IMR-90 (cell line): Measurements from ENCODE around the gene KTN1.

ENCODE experiments used
- BHLHE40 ChIP-seq: fragments of 150-350 bp; IDR thresholded peaks from 2 replicates; pipeline ENCODE4 v1.6.1; 2016; ENCODE audit warnings: mild to moderate bottlenecking, low read depth, low read length
- MAZ ChIP-seq: IDR thresholded peaks from 2 replicates; pipeline ENCODE4 v1.6.1; 2012; ENCODE audit warnings: low read depth, mild to moderate bottlenecking, low read length, improper control_type of control experiment, moderate library complexity, borderline replicate concordance
- POLR2A ChIP-seq: IDR thresholded peaks from 2 replicates; pipeline ENCODE4 v1.6.1; 2012; ENCODE audit warnings: mild to moderate bottlenecking, low read depth, low read length
- RFX5 ChIP-seq: IDR thresholded peaks from 2 replicates; pipeline ENCODE4 v1.8.0; 2012; ENCODE audit warnings: low read depth, mild to moderate bottlenecking, low read length, moderate library complexity
- TF ChIP-seq, protein P1 (sequence below): conservative IDR thresholded peaks from 2 replicates; pipeline ENCODE4 v1.5.1; 2012; ENCODE audit warnings: mild to moderate bottlenecking, low read depth, low read length, improper control_type of control experiment
- TF ChIP-seq, protein P2 (sequence below): fragments of 150-350 bp; IDR thresholded peaks from 2 replicates; pipeline ENCODE4 v1.6.1; 2017; ENCODE audit warnings: mild to moderate bottlenecking, antibody characterized with exemption, low read length, low read depth

DNA sequence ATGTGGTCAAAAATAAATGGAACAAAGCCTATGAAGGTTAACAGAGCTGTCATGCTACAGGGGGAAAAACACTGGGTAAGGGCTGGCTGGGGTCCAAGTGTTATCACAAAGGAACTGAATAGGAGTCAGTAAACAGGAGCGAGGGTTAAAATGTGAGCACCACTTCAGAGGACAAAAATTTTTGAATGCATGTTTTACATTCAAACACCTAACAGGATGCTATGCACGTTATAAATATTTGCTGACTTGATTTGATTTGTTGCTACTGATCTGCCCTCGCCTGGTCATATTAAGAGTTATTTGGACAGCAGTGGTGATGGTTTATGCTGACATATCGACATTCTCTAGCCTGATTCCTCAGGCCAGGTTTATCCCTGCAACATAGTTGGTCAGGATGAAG is 7.4 kb upstream of the KTN1 start:
- TF ChIP-seq, protein P1, sequence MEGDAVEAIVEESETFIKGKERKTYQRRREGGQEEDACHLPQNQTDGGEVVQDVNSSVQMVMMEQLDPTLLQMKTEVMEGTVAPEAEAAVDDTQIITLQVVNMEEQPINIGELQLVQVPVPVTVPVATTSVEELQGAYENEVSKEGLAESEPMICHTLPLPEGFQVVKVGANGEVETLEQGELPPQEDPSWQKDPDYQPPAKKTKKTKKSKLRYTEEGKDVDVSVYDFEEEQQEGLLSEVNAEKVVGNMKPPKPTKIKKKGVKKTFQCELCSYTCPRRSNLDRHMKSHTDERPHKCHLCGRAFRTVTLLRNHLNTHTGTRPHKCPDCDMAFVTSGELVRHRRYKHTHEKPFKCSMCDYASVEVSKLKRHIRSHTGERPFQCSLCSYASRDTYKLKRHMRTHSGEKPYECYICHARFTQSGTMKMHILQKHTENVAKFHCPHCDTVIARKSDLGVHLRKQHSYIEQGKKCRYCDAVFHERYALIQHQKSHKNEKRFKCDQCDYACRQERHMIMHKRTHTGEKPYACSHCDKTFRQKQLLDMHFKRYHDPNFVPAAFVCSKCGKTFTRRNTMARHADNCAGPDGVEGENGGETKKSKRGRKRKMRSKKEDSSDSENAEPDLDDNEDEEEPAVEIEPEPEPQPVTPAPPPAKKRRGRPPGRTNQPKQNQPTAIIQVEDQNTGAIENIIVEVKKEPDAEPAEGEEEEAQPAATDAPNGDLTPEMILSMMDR: no peak
- TF ChIP-seq RFX5 (no peak), POLR2A (no peak), MAZ (no peak), BHLHE40 (no peak)
- TF ChIP-seq, protein P2, sequence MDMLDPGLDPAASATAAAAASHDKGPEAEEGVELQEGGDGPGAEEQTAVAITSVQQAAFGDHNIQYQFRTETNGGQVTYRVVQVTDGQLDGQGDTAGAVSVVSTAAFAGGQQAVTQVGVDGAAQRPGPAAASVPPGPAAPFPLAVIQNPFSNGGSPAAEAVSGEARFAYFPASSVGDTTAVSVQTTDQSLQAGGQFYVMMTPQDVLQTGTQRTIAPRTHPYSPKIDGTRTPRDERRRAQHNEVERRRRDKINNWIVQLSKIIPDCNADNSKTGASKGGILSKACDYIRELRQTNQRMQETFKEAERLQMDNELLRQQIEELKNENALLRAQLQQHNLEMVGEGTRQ: no peak
